Thoracic aorta (tissue), 2 donors: Measurements from ENCODE around the gene TAPT1. TPM values are rescaled to one million over a fixed set of nuclear protein-coding genes. Genes with fewer than 3 reads are reported as not detected.

Source experiments
- ATAC-seq: fragments of 150-250 bp; one replicate; pipeline ENCODE4 v1.8.0; 2017; ENCODE audit warnings: low read depth; ENCODE audit not compliant: insufficient number of reproducible peaks, low FRiP score
- DNase-seq: peaks from one replicate; pipeline ENCODE4 v3.0.0-alpha.2; 2020; ENCODE audit warnings: low spot score
- H3K27ac ChIP-seq, 2 donors: fragments of 200-600 bp; sonication (generic); 1 replicate in 1 of 2; 2 replicates in 1 of 2; pipeline ENCODE4 v1.5.1; 2016; ENCODE audit warnings: mild to moderate bottlenecking in 2 of 2, moderate library complexity in 2 of 2
- H3K27me3 ChIP-seq: fragments of 200-600 bp; sonication (generic); replicated peaks from 2 replicates; pipeline ENCODE4 v1.6.0; 2016; ENCODE audit warnings: mild to moderate bottlenecking; ENCODE audit not compliant: insufficient read depth
- H3K36me3 ChIP-seq: fragments of 200-600 bp; sonication (generic); one replicate; pipeline ENCODE4 v1.5.1; 2016
- H3K4me1 ChIP-seq, 2 donors: fragments of 200-600 bp; sonication (generic); 1 replicate in 1 of 2; 2 replicates in 1 of 2; pipeline versions ENCODE4 v1.5.1 to v1.6.0; 2016; ENCODE audit warnings: low read depth in 2 of 2, mild to moderate bottlenecking in 1 of 2; ENCODE audit not compliant: control insufficient read depth in 1 of 2
- H3K4me3 ChIP-seq: fragments of 200-600 bp; sonication (generic); 2 replicates; pipeline ENCODE4 v1.5.1; 2016; ENCODE audit warnings: mild to moderate bottlenecking
- H3K9me3 ChIP-seq: fragments of 200-600 bp; sonication (generic); 2 replicates; pipeline ENCODE4 v1.5.1; 2016
- CTCF ChIP-seq: fragments of 200-600 bp; sonication (generic); IDR thresholded peaks from one replicate; pipeline ENCODE4 v1.5.1; 2019; ENCODE audit warnings: antibody characterized with exemption
- total RNA-seq, 2 donors: library from RNA; depleted of rRNA; stranded (reverse); fragments of >200 nt; gene quantifications; one replicate each; pipeline versions ENCODE4 v1.1.0 to v1.2.3, GENCODE V29; 2016

Gene TAPT1
- total RNA-seq, 2 donors from 2014 or later: 34.4 to 36.0 TPM

GRCh38 chr4:16204505-16204904, 21.8 kb downstream of the TAPT1 start:
- Histone ChIP-seq H3K36me3 (peaks cover 5% of the 10 kb centered on the region), H3K27me3 (no peaks in the 10 kb centered on the region), H3K9me3 (no peaks in the 10 kb centered on the region), H3K27ac (no peak overlapping the region), H3K4me1 (peaks cover 3 to 36% of the 10 kb centered on the region in 2 donors), H3K4me3 (no peak overlapping the region)
- no peak for DNase-seq
- no peak for TF ChIP-seq CTCF
- ATAC-seq: no peak

GRCh38 chr4:16203083-16203482, 23.2 kb downstream of the TAPT1 start:
- Histone ChIP-seq H3K36me3 (peaks cover 5% of the 10 kb centered on the region), H3K4me1 (peaks cover 3 to 45% of the 10 kb centered on the region in 2 donors), H3K9me3 (no peaks in the 10 kb centered on the region), H3K27me3 (no peaks in the 10 kb centered on the region), H3K4me3 (no peak overlapping the region), H3K27ac (no peak overlapping the region)
- ATAC-seq (no peak), DNase-seq (no peak)
- TF ChIP-seq CTCF: no peak

GRCh38 chr4:16202598-16202997, 23.7 kb downstream of the TAPT1 start:
- Histone ChIP-seq H3K4me3 (no peak overlapping the region), H3K4me1 (peaks cover 3 to 50% of the 10 kb centered on the region in 2 donors), H3K36me3 (peaks cover 5% of the 10 kb centered on the region), H3K27ac (no peak overlapping the region), H3K27me3 (no peaks in the 10 kb centered on the region), H3K9me3 (no peaks in the 10 kb centered on the region)
- no peak for DNase-seq
- TF ChIP-seq CTCF: no peak
- no peak for ATAC-seq

GRCh38 chr4:16199093-16199492, 27.2 kb downstream of the TAPT1 start:
- TF ChIP-seq CTCF: peak; percentile 35
- no peak overlapping the region for H3K4me3 ChIP-seq
- ATAC-seq (no peak), DNase-seq (no peak)
- no peaks in the 10 kb centered on the region for H3K9me3 ChIP-seq
- H3K27me3 ChIP-seq: no peaks in the 10 kb centered on the region
- no peak overlapping the region for H3K27ac ChIP-seq
- H3K4me1 ChIP-seq: peaks cover 9 to 59% of the 10 kb centered on the region in 2 donors
- H3K36me3 ChIP-seq: peaks cover 5% of the 10 kb centered on the region

- Histone ChIP-seq H3K27me3 (no peaks in the 10 kb centered on the region), H3K4me1 (peaks cover 15 to 60% of the 10 kb centered on the region in 2 donors), H3K36me3 (peaks cover 5% of the 10 kb centered on the region), H3K4me3 (no peak overlapping the region), H3K9me3 (no peaks in the 10 kb centered on the region), H3K27ac (no peak overlapping the region)
- no peak for TF ChIP-seq CTCF
- no peak for DNase-seq
- ATAC-seq: no peak
Observed at GRCh38 chr4:16197876-16198665, 28.2 kb downstream of the TAPT1 start.
